Panc1 (cell line): ENCODE measurements around the gene SH3D21.

Source experiments
- CTCF ChIP-seq: fragments of 450-650 bp; IDR thresholded peaks from 2 replicates; pipeline ENCODE4 v1.5.1; 2017; ENCODE audit warnings: mild to moderate bottlenecking
- POLR2AphosphoS5 ChIP-seq: IDR thresholded peaks from 2 replicates; pipeline ENCODE4 v1.6.1; 2012; ENCODE audit warnings: mild to moderate bottlenecking, low read depth, low read length, moderate library complexity

GRCh38 chr1:36330940-36331339 lies 24.8 kb downstream of the SH3D21 start:
- TF ChIP-seq CTCF (no peak), POLR2AphosphoS5 (no peak)
